ES-I3 (cell line): ENCODE results near the gene NFKBIA.
A peak's percentile ranks its signal among the peaks of the same experiment; 100 is the strongest.
"Not testable (repeated sequence)": the region's sequence is repeated elsewhere in the genome, so short reads cannot be mapped to it uniquely, and the experiment has no call there.

Source experiments
- H3K36me3 ChIP-seq: 2 replicates; pipeline ENCODE4 v1.6.1; 2013; ENCODE audit warnings: mild to moderate bottlenecking, low read length, control low read depth, moderate library complexity; ENCODE audit not compliant: insufficient read depth
- H3K4me1 ChIP-seq: 2 replicates; pipeline ENCODE4 v1.6.1; 2013; ENCODE audit warnings: mild to moderate bottlenecking, control low read depth, low read length; ENCODE audit not compliant: insufficient read depth
- H3K9ac ChIP-seq: 2 replicates; pipeline ENCODE4 v1.6.1; 2013; ENCODE audit warnings: low read depth, mild to moderate bottlenecking, low read length, moderate library complexity
- H3K9me3 ChIP-seq: 2 replicates; pipeline ENCODE4 v1.6.1; 2013; ENCODE audit warnings: mild to moderate bottlenecking, low read length, moderate library complexity; ENCODE audit not compliant: control insufficient read depth, insufficient read depth

The NFKBIA gene

GRCh38 chr14:35404449-35405303 is at the start of gene NFKBIA:
Gene NFKBIA, minus strand, starts transcription at chr14:35404749. Its CDS starts 105 bp downstream, at chr14:35404644.
- H3K9ac ChIP-seq = peak within 1 kb of the TSS; percentile 88
- H3K9me3 ChIP-seq = no peaks in the 10 kb centered on the region
- peaks cover 18% of the 10 kb centered on the region for H3K4me1 ChIP-seq
- H3K36me3 ChIP-seq = peaks cover 9% of the 10 kb centered on the region

- Histone ChIP-seq H3K9ac (no peak overlapping the region), H3K4me1 (no peaks in the 10 kb centered on the region), H3K36me3 (no peaks in the 10 kb centered on the region), H3K9me3 (no peaks in the 10 kb centered on the region; the same call in 1 of the 2 replicates)
These were observed 41.9 kb upstream of the NFKBIA start for GRCh38 chr14:35446450-35446849.

GRCh38 chr14:35444104-35444503 is 39.6 kb upstream of the NFKBIA start:
- H3K9me3 ChIP-seq = no peaks in the 10 kb centered on the region; the same call in 1 of the 2 replicates
- H3K36me3 ChIP-seq = no peaks in the 10 kb centered on the region
- H3K9ac ChIP-seq = no peak overlapping the region
- no peaks in the 10 kb centered on the region for H3K4me1 ChIP-seq

GRCh38 chr14:35441160-35441559 is 36.6 kb upstream of the NFKBIA start:
- Histone ChIP-seq H3K4me1 (no peaks in the 10 kb centered on the region), H3K9me3 (no peaks in the 10 kb centered on the region; the same call in 1 of the 2 replicates), H3K9ac (no peak overlapping the region), H3K36me3 (no peaks in the 10 kb centered on the region)

- Histone ChIP-seq H3K4me1 (no peaks in the 10 kb centered on the region), H3K36me3 (no peaks in the 10 kb centered on the region), H3K9me3 (peaks cover 3% of the 10 kb centered on the region; the same call in 1 of the 2 replicates), H3K9ac (no peak overlapping the region)
These were observed 34.6 kb upstream of the NFKBIA start for GRCh38 chr14:35438910-35439713.

GRCh38 chr14:35438492-35438891 is 33.9 kb upstream of the NFKBIA start:
- not testable (repeated sequence) for H3K9ac ChIP-seq, H3K4me1 ChIP-seq, H3K36me3 ChIP-seq, H3K9me3 ChIP-seq

- Histone ChIP-seq H3K36me3 (no peaks in the 10 kb centered on the region), H3K9ac (no peak overlapping the region), H3K9me3 (peaks cover 3% of the 10 kb centered on the region; the same call in 1 of the 2 replicates), H3K4me1 (no peaks in the 10 kb centered on the region)
These were observed 30.6 kb upstream of the NFKBIA start for GRCh38 chr14:35435177-35435576.

- Histone ChIP-seq H3K4me1 (no peaks in the 10 kb centered on the region), H3K9ac (no peak overlapping the region), H3K9me3 (peaks cover 3% of the 10 kb centered on the region; the same call in 1 of the 2 replicates), H3K36me3 (no peaks in the 10 kb centered on the region)
These were observed 29.3 kb upstream of the NFKBIA start for GRCh38 chr14:35433826-35434225.

GRCh38 chr14:35430459-35431199 is 26.1 kb upstream of the NFKBIA start:
- no peak overlapping the region for H3K9ac ChIP-seq
- H3K9me3 ChIP-seq = peaks cover 3% of the 10 kb centered on the region; the same call in 1 of the 2 replicates
- H3K4me1 ChIP-seq = no peaks in the 10 kb centered on the region
- H3K36me3 ChIP-seq = no peaks in the 10 kb centered on the region

GRCh38 chr14:35429951-35430350 is 25.4 kb upstream of the NFKBIA start:
- Histone ChIP-seq H3K36me3 (no peaks in the 10 kb centered on the region), H3K9ac (no peak overlapping the region), H3K4me1 (no peaks in the 10 kb centered on the region), H3K9me3 (no peaks in the 10 kb centered on the region)

- 0 out of 2 replicates have a peak, but pooled peaks cover 2% of the 10 kb centered on the region for H3K9me3 ChIP-seq
- H3K36me3 ChIP-seq = no peaks in the 10 kb centered on the region
- no peak overlapping the region for H3K9ac ChIP-seq
- H3K4me1 ChIP-seq = no peaks in the 10 kb centered on the region
These were observed 21.3 kb upstream of the NFKBIA start for GRCh38 chr14:35425850-35426249.

GRCh38 chr14:35423621-35424020 is 19.1 kb upstream of the NFKBIA start:
- Histone ChIP-seq H3K9me3 (0 out of 2 replicates have a peak, but pooled peaks cover 2% of the 10 kb centered on the region), H3K9ac (no peak overlapping the region), H3K4me1 (peaks cover 5% of the 10 kb centered on the region; the same call in 1 of the 2 replicates), H3K36me3 (no peaks in the 10 kb centered on the region)

GRCh38 chr14:35420036-35420811 is 15.7 kb upstream of the NFKBIA start:
- peaks cover 17% of the 10 kb centered on the region; the same call in 1 of the 2 replicates for H3K4me1 ChIP-seq
- no peak overlapping the region for H3K9ac ChIP-seq
- no peaks in the 10 kb centered on the region for H3K36me3 ChIP-seq
- H3K9me3 ChIP-seq = 0 out of 2 replicates have a peak, but pooled peaks cover 2% of the 10 kb centered on the region
